Glutamatergic neuron (in vitro differentiated cells): ENCODE results near the gene PCNP. TPM values are rescaled to one million over a fixed set of nuclear protein-coding genes. Genes with fewer than 3 reads are reported as not detected.
"Not testable (repeated sequence)": the region's sequence is repeated elsewhere in the genome, so short reads cannot be mapped to it uniquely, and the experiment has no call there.

ENCODE experiments used
- DNase-seq: peaks from one replicate; pipeline ENCODE4 v3.0.0; 2022
- H3K27ac Mint-ChIP-seq: one replicate; pipeline ENCODE4 v1.8.0; 2020; ENCODE audit warnings: mild to moderate bottlenecking, mixed read lengths, inconsistent platforms; ENCODE audit not compliant: unreplicated experiment
- H3K27me3 Mint-ChIP-seq: one replicate; pipeline ENCODE4 v1.8.0; 2020; ENCODE audit warnings: mild to moderate bottlenecking, moderate library complexity, mixed read lengths, inconsistent platforms; ENCODE audit not compliant: unreplicated experiment
- H3K36me3 Mint-ChIP-seq: one replicate; pipeline ENCODE4 v1.8.0; 2020; ENCODE audit warnings: mild to moderate bottlenecking, mixed read lengths, inconsistent platforms; ENCODE audit not compliant: unreplicated experiment
- H3K4me1 Mint-ChIP-seq: one replicate; pipeline ENCODE4 v1.8.0; 2020; ENCODE audit warnings: mild to moderate bottlenecking, low read depth, mixed read lengths, inconsistent platforms; ENCODE audit not compliant: unreplicated experiment
- H3K4me3 Mint-ChIP-seq: one replicate; pipeline ENCODE4 v1.8.0; 2020; ENCODE audit warnings: mild to moderate bottlenecking, mixed read lengths, inconsistent platforms; ENCODE audit not compliant: unreplicated experiment
- H3K9me3 Mint-ChIP-seq: one replicate; pipeline ENCODE4 v1.8.0; 2020; ENCODE audit warnings: mild to moderate bottlenecking, moderate library complexity, mixed read lengths, inconsistent platforms; ENCODE audit not compliant: unreplicated experiment
- total RNA-seq: library from RNA; stranded (reverse); fragmentation: NEBNext Ultra II Directional; extraction: Animal tissue kit (Norgen Biotek cat#: 25700); gene quantifications from one replicate; pipeline ENCODE4 v1.2.1, GENCODE V29; 2021; ENCODE audit not compliant: unreplicated experiment
- TF ChIP-seq, protein P1 (sequence below): fragments of 200-600 bp; sonication (generic); IDR thresholded peaks from one replicate; pipeline ENCODE4 v1.5.0; 2021; ENCODE audit not compliant: partially characterized antibody, unreplicated experiment

Gene PCNP
- total RNA-seq, 1 donor from 2014 or later = 131 TPM

GRCh38 chr3:101635954-101636798, 62.2 kb downstream of the PCNP start:
- TF ChIP-seq, protein P1, sequence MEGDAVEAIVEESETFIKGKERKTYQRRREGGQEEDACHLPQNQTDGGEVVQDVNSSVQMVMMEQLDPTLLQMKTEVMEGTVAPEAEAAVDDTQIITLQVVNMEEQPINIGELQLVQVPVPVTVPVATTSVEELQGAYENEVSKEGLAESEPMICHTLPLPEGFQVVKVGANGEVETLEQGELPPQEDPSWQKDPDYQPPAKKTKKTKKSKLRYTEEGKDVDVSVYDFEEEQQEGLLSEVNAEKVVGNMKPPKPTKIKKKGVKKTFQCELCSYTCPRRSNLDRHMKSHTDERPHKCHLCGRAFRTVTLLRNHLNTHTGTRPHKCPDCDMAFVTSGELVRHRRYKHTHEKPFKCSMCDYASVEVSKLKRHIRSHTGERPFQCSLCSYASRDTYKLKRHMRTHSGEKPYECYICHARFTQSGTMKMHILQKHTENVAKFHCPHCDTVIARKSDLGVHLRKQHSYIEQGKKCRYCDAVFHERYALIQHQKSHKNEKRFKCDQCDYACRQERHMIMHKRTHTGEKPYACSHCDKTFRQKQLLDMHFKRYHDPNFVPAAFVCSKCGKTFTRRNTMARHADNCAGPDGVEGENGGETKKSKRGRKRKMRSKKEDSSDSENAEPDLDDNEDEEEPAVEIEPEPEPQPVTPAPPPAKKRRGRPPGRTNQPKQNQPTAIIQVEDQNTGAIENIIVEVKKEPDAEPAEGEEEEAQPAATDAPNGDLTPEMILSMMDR = peak; percentile 76
- Mint-ChIP-seq H3K36me3 (no peaks in the 10 kb centered on the region), H3K4me3 (no peak overlapping the region), H3K9me3 (peaks cover 4% of the 10 kb centered on the region), H3K27me3 (peaks cover 2% of the 10 kb centered on the region), H3K27ac (no peak overlapping the region), H3K4me1 (no peaks in the 10 kb centered on the region)
- peak; percentile 84 for DNase-seq

GRCh38 chr3:101637451-101637850, 63.5 kb downstream of the PCNP start:
- DNase-seq = no peak
- Mint-ChIP-seq H3K9me3 (peaks cover 4% of the 10 kb centered on the region), H3K4me1 (no peaks in the 10 kb centered on the region), H3K4me3 (no peak overlapping the region), H3K36me3 (no peaks in the 10 kb centered on the region), H3K27me3 (no peaks in the 10 kb centered on the region), H3K27ac (no peak overlapping the region)
- TF ChIP-seq, protein P1 = no peak

GRCh38 chr3:101638261-101638745, 64.3 kb downstream of the PCNP start:
- Mint-ChIP-seq H3K4me1 (no peaks in the 10 kb centered on the region), H3K27ac (no peak overlapping the region), H3K27me3 (no peaks in the 10 kb centered on the region), H3K4me3 (no peak overlapping the region), H3K36me3 (no peaks in the 10 kb centered on the region), H3K9me3 (peaks cover 4% of the 10 kb centered on the region)
- no peak for DNase-seq
- TF ChIP-seq, protein P1 = no peak

GRCh38 chr3:101639280-101639963, 65.4 kb downstream of the PCNP start:
- no peak for DNase-seq
- H3K27ac Mint-ChIP-seq = no peak overlapping the region
- no peaks in the 10 kb centered on the region for H3K36me3 Mint-ChIP-seq
- TF ChIP-seq, protein P1 = no peak
- no peaks in the 10 kb centered on the region for H3K27me3 Mint-ChIP-seq
- H3K4me3 Mint-ChIP-seq = no peak overlapping the region
- peaks cover 4% of the 10 kb centered on the region for H3K9me3 Mint-ChIP-seq
- H3K4me1 Mint-ChIP-seq = no peaks in the 10 kb centered on the region

GRCh38 chr3:101640256-101640655, 66.3 kb downstream of the PCNP start:
- no peak for DNase-seq
- Mint-ChIP-seq H3K4me3 (no peak overlapping the region), H3K9me3 (no peaks in the 10 kb centered on the region), H3K27me3 (no peaks in the 10 kb centered on the region), H3K27ac (no peak overlapping the region), H3K36me3 (no peaks in the 10 kb centered on the region), H3K4me1 (no peaks in the 10 kb centered on the region)
- TF ChIP-seq, protein P1 = no peak

DNA sequence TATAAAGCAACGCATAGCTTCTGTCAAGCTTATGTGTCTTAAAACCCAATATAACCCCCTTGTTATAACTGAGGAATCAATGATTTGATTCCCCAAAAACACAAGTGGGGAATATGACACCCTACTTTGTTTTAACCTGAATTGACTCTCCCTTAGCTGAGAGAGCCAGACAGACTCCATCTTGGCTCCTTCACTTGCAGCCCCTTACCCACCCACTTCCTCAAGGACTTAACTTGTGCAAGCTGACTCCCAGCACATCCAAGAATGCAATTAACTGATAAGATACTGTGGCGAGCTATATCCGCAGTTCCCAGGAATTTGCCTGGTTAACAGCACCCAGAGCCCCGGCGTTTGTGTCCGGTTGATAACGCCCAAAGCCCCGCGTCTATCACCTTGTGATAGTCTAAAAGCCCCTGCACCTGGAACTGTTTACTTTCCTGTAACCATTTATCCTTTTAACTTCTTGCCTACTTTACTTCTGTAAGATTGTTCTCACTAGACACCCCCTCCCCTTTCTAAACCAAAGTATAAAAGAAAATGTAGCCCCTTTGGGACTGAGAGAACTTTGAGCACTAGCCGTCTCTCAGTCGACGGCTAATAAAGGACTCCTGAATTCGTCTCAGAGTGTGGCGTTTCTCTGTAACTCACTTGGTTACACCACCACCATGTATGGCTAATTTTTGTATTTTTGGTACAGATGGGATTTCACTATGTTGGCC, 67.6 kb downstream of the PCNP start:
- not testable (repeated sequence) for H3K27ac Mint-ChIP-seq, DNase-seq, H3K9me3 Mint-ChIP-seq, H3K4me1 Mint-ChIP-seq, H3K27me3 Mint-ChIP-seq, H3K36me3 Mint-ChIP-seq, H3K4me3 Mint-ChIP-seq
